ENCODE measurements around the gene PCBP3.
"Not testable (repeated sequence)": the region's sequence is repeated elsewhere in the genome, so short reads cannot be mapped to it uniquely, and the experiment has no call there.

PCBP3 gene

DNA sequence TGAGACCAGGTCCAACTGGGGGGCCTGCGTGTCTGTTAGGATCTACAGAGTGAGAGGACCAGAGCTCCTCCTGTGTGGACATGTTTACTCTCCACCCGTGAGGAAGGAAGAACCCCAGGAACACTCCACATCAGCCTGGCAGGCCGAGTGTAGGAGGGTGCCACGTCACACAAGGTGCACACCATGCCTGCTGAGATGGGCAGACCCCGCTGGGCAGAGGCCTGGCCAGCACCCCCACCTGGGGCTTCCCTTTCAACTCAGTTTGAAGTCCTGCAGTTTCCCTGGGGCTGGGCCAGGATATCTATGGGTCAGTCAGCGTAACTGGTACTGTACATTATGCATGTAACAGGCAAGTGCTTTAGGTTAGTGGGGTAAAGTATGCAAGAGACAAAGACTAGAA is 30.1 kb upstream of the PCBP3 start:
- H3K4me1 ChIP-seq (ENCODE audit: control insufficient read depth, insufficient read depth, low read length), result peaks cover 1% of the 10 kb centered on the region; the same call in 1 of the 2 replicates
- no peak overlapping the region for H3K4me3 ChIP-seq (ENCODE audit: low read length)
- no peaks in the 10 kb centered on the region; the same call in 1 of the 2 replicates for H3K36me3 ChIP-seq (ENCODE audit: control insufficient read depth, insufficient read depth, low read length)
- no CpG with 5 or more reads among the region's 6 CpGs for WGBS (ENCODE audit: insufficient coverage, insufficient read length)
- no peak overlapping the region for H3K27ac ChIP-seq (ENCODE audit: low read length)
- H3K27me3 ChIP-seq (ENCODE audit: control insufficient read depth, insufficient read depth, low read length), result no peaks in the 10 kb centered on the region
- DNase-seq (ENCODE audit: low read depth, low spot score), result no peak
- H3K9me3 ChIP-seq (ENCODE audit: control insufficient read depth, insufficient read depth, low read length), result no peaks in the 10 kb centered on the region

DNA sequence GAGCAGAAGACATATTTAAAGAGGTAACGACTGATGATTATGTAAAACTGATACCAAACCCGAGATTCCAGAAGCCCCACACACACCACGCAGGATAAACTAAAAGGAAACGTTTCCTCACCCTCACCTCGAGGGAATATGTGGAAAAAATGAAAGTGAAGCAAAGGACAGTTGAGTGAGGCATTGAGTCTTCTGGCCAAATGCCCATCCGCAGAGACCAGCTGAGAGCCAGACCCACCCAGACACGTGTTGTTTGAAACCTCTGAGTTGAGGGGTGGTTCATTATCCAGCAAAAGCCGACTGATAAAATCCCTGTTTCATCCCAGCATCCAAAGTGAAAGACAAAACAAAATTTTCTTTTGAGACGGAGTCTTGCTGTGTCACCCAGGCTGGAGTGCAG is 29.6 kb upstream of the PCBP3 start:
- H3K4me1 ChIP-seq (ENCODE audit: control insufficient read depth, insufficient read depth, low read length), result peaks cover 1% of the 10 kb centered on the region; the same call in 1 of the 2 replicates
- no peaks in the 10 kb centered on the region; the same call in 1 of the 2 replicates for H3K36me3 ChIP-seq (ENCODE audit: control insufficient read depth, insufficient read depth, low read length)
- WGBS (ENCODE audit: insufficient coverage, insufficient read length), result no CpG with 5 or more reads among the region's 9 CpGs
- H3K27me3 ChIP-seq (ENCODE audit: control insufficient read depth, insufficient read depth, low read length), result no peaks in the 10 kb centered on the region
- no peak overlapping the region for H3K27ac ChIP-seq (ENCODE audit: low read length)
- H3K4me3 ChIP-seq (ENCODE audit: low read length), result no peak overlapping the region
- H3K9me3 ChIP-seq (ENCODE audit: control insufficient read depth, insufficient read depth, low read length), result no peaks in the 10 kb centered on the region
- no peak for DNase-seq (ENCODE audit: low read depth, low spot score)

DNA sequence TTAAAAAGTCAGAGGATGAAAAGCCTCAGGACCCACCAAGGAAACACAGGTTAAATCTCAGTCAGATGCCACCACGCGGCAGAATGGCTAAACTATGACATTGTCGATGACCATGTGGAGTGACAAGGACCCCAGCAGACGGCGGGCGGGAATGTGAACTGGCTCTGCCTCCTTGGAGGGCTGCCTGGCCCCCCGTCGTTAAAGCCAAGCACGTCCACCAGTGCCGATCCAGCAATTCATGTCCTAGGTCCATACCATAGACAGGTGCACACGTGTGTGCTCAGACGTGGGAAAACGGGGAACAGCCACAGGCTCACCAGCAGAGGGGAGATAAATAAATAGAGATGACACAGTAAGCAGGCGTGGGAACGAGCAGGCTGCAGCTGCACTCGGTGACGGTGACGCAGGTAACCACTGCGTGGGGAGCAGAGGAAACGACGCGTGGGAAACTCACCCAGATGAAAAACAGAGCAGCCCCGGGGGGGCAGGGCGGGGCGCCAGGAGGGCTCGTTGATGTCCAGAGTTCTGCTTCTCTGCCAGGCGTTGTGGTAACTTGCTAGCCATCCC is 28.3 kb upstream of the PCBP3 start:
- Histone ChIP-seq H3K36me3 (ENCODE audit: control insufficient read depth, insufficient read depth, low read length) (no peaks in the 10 kb centered on the region; the same call in 1 of the 2 replicates), H3K27me3 (ENCODE audit: control insufficient read depth, insufficient read depth, low read length) (no peaks in the 10 kb centered on the region), H3K4me3 (ENCODE audit: low read length) (no peak overlapping the region), H3K4me1 (ENCODE audit: control insufficient read depth, insufficient read depth, low read length) (peaks cover 1% of the 10 kb centered on the region; the same call in 1 of the 2 replicates), H3K27ac (ENCODE audit: low read length) (no peak overlapping the region), H3K9me3 (ENCODE audit: control insufficient read depth, insufficient read depth, low read length) (no peaks in the 10 kb centered on the region)
- no CpG with 5 or more reads among the region's 27 CpGs for WGBS (ENCODE audit: insufficient coverage, insufficient read length)
- DNase-seq (ENCODE audit: low read depth, low spot score), result no peak

GRCh38 chr21:45617021-45617921 is 26.3 kb upstream of the PCBP3 start:
- no peaks in the 10 kb centered on the region; the same call in 1 of the 2 replicates for H3K36me3 ChIP-seq (ENCODE audit: control insufficient read depth, insufficient read depth, low read length)
- no peaks in the 10 kb centered on the region for H3K27me3 ChIP-seq (ENCODE audit: control insufficient read depth, insufficient read depth, low read length)
- no peak for DNase-seq (ENCODE audit: low read depth, low spot score)
- H3K9me3 ChIP-seq (ENCODE audit: control insufficient read depth, insufficient read depth, low read length), result no peaks in the 10 kb centered on the region
- WGBS (ENCODE audit: insufficient coverage, insufficient read length), result no CpG with 5 or more reads among the region's 19 CpGs
- no peak overlapping the region for H3K4me3 ChIP-seq (ENCODE audit: low read length)
- H3K27ac ChIP-seq (ENCODE audit: low read length), result no peak overlapping the region
- H3K4me1 ChIP-seq (ENCODE audit: control insufficient read depth, insufficient read depth, low read length), result peaks cover 1% of the 10 kb centered on the region; the same call in 1 of the 2 replicates

- peaks cover 1% of the 10 kb centered on the region; the same call in 1 of the 2 replicates for H3K4me1 ChIP-seq (ENCODE audit: control insufficient read depth, insufficient read depth, low read length)
- no peak overlapping the region for H3K4me3 ChIP-seq (ENCODE audit: low read length)
- H3K9me3 ChIP-seq (ENCODE audit: control insufficient read depth, insufficient read depth, low read length), result no peaks in the 10 kb centered on the region
- no peaks in the 10 kb centered on the region; the same call in 1 of the 2 replicates for H3K36me3 ChIP-seq (ENCODE audit: control insufficient read depth, insufficient read depth, low read length)
- H3K27ac ChIP-seq (ENCODE audit: low read length), result no peak overlapping the region
- no peaks in the 10 kb centered on the region for H3K27me3 ChIP-seq (ENCODE audit: control insufficient read depth, insufficient read depth, low read length)
- DNase-seq (ENCODE audit: low read depth, low spot score), result no peak
- no CpG with 5 or more reads among the region's 13 CpGs for WGBS (ENCODE audit: insufficient coverage, insufficient read length)
These were observed 25.2 kb upstream of the PCBP3 start for GRCh38 chr21:45618287-45618686.

DNA sequence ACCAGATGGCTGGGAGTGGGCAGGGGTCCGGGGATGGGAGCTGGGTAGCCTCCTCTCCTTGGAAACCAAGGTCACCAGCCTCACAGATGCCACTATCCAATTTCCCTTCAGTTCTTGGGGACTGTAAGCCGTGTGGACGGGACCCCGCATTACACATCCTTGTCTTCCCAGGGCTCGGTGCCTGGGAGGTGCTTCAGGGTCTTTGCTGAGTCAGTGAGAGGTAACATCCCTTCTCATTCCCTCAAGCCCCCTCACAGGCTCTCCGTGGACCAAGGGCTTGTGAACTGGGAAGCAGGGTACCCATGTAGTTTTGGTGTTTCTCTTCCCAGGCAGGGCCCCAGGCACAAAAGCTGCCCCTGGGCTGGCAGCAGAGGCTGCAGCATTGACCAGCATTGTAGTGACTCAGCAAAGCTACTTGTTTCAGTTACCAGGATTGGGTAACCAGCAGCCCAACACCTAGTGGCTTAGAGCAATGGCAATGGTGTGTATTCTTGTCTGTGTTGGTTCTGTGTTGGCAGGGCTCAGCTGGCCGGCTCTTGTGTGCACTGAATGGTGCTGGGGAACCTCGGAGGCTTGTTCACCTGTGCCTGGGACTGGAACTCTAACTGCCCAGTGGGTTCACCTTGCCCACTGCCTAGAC is 24.6 kb upstream of the PCBP3 start:
- no peak for DNase-seq (ENCODE audit: low read depth, low spot score)
- Histone ChIP-seq H3K4me1 (ENCODE audit: control insufficient read depth, insufficient read depth, low read length) (peaks cover 1% of the 10 kb centered on the region; the same call in 1 of the 2 replicates), H3K9me3 (ENCODE audit: control insufficient read depth, insufficient read depth, low read length) (no peaks in the 10 kb centered on the region), H3K4me3 (ENCODE audit: low read length) (no peak overlapping the region), H3K36me3 (ENCODE audit: control insufficient read depth, insufficient read depth, low read length) (no peaks in the 10 kb centered on the region; the same call in 1 of the 2 replicates), H3K27me3 (ENCODE audit: control insufficient read depth, insufficient read depth, low read length) (no peaks in the 10 kb centered on the region), H3K27ac (ENCODE audit: low read length) (no peak overlapping the region)
- no CpG with 5 or more reads among the region's 8 CpGs for WGBS (ENCODE audit: insufficient coverage, insufficient read length)

DNA sequence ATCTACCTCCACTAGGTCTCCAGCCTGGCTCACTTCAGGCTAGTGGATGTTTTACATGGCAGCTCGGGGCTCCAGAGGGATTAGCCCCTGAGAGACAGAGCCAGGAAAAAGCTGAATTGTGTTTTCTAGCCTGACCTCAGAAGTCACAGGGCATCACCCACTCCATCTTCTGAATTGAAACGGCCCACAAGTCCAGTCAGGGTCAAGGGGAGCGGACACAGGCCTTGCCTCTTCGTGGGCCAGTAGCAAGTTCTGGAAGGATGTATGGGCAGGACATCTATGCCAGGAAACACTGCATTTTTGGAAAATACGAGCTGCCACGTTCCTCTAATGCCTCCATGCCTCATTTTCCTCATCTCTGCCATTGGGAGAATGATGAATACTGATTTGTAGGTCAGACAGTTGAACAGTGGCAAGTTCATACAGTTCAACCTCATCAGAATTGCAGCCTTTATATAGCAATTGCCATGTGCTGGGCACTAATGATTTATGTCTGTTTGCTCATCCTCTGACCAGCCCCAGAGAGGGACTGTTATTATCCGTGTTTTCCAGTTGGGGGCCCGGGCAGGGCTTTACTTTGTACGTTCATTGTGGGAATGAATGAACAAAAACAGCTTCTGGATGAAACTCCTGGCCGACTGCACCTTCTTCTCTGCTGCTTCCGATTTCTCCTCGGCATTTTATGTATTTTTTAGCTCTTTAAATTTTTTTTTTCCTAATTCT is 23.2 kb upstream of the PCBP3 start:
- DNase-seq (ENCODE audit: low read depth, low spot score), result no peak
- H3K36me3 ChIP-seq (ENCODE audit: control insufficient read depth, insufficient read depth, low read length), result no peaks in the 10 kb centered on the region; the same call in 1 of the 2 replicates
- H3K27ac ChIP-seq (ENCODE audit: low read length), result no peak overlapping the region
- no CpG with 5 or more reads among the region's 12 CpGs for WGBS (ENCODE audit: insufficient coverage, insufficient read length)
- no peak overlapping the region for H3K4me3 ChIP-seq (ENCODE audit: low read length)
- H3K27me3 ChIP-seq (ENCODE audit: control insufficient read depth, insufficient read depth, low read length), result no peaks in the 10 kb centered on the region
- H3K4me1 ChIP-seq (ENCODE audit: control insufficient read depth, insufficient read depth, low read length), result peaks cover 1% of the 10 kb centered on the region; the same call in 1 of the 2 replicates
- no peaks in the 10 kb centered on the region for H3K9me3 ChIP-seq (ENCODE audit: control insufficient read depth, insufficient read depth, low read length)

DNA sequence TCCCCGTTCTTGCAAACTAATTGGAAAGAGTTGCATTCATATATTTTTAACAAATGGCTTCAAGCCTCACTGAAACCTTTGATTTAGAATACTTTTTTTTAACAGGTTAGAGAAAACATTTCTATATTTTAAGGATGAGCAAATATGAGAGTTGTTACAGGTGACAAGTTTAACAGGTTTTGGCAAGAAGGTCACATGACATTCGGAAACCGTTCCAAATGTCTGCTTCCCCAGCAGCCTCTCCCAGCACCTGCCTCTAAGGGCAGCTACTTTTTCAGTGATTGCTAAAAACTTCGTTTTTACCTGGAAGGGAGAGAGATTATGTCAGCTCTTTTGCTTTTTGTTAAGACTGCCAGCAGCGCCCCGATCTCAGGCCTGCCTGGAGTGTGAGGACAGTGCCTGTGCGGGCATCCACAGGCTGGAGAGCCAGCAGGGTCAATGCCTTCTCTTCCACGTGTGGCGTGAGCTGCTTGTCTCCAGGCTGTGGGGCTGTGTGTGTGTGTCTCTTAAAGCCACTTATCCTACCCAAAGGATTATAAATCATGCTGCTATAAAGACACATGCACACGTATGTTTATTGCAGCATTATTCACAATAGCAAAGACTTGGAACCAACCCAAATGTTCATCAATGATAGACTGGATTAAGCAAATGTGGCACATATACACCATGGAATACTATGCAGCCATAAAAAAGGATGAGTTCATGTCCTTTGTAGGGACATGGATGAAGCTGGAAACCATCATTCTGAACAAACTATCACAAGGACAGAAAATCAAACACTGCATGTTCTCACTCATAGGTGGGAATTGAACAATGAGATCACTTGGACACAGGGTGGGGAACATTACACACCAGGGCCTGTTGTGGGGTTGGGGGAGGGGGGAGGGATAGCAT is 21.8 kb upstream of the PCBP3 start:
- no CpG with 5 or more reads among the region's 10 CpGs for whole genome bisulfite sequencing (ENCODE audit: insufficient coverage, insufficient read length)
- H3K9me3 ChIP-seq (ENCODE audit: control insufficient read depth, insufficient read depth, low read length); H3K4me3 ChIP-seq (ENCODE audit: low read length); H3K27ac ChIP-seq (ENCODE audit: low read length); DNase-seq (ENCODE audit: low read depth, low spot score); H3K4me1 ChIP-seq (ENCODE audit: control insufficient read depth, insufficient read depth, low read length); H3K27me3 ChIP-seq (ENCODE audit: control insufficient read depth, insufficient read depth, low read length); H3K36me3 ChIP-seq (ENCODE audit: control insufficient read depth, insufficient read depth, low read length): not testable (repeated sequence)

DNA sequence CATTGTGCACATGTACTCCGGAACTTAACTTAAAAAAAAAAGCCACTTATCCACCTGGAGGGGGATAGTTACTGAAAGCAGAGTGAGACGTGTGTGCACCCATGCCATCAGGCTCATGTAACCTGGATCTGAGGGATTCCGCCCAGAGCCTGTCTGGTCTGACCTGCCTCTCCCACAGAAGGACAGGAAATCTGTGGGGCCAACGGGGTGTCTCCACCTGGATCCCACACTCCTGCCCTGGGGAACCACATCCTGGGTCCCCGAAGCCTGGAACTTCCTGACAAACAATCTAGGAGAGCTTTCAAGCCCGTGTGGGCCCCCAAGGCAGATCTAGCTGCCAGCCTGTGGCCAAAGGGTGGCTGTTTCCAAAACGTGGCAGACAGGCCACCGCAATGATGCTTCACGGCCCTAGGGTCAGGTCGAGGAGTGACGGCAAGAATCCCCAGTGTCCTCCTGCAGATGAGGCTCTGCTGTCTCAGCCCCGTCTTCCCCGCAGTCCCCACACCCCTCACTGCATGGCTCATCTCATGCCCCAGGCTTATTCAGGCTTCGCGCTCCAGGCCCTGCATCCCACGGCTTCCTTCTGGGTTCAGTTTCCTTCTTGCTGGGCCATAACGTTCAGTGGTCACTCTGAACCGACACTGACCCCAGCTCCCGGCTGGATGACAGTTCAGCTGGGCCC is 21.0 kb upstream of the PCBP3 start:
- Histone ChIP-seq H3K4me1 (ENCODE audit: control insufficient read depth, insufficient read depth, low read length) (no peaks in the 10 kb centered on the region), H3K27me3 (ENCODE audit: control insufficient read depth, insufficient read depth, low read length) (no peaks in the 10 kb centered on the region)

More for the DNA sequence above, 21.0 kb upstream of the PCBP3 start:
- no peak overlapping the region for H3K27ac ChIP-seq (ENCODE audit: low read length)
- no peak overlapping the region for H3K4me3 ChIP-seq (ENCODE audit: low read length)
- no CpG with 5 or more reads among the region's 19 CpGs for WGBS (ENCODE audit: insufficient coverage, insufficient read length)
- DNase-seq (ENCODE audit: low read depth, low spot score), result no peak
- no peaks in the 10 kb centered on the region for H3K9me3 ChIP-seq (ENCODE audit: control insufficient read depth, insufficient read depth, low read length)
- H3K36me3 ChIP-seq (ENCODE audit: control insufficient read depth, insufficient read depth, low read length), result no peaks in the 10 kb centered on the region
